Stimulated activated CD8-positive, alpha-beta memory T cell treated with anti-CD3 and anti-CD28 coated beads, Interleukin-7, amount 100 ng/mL, for 1 hour (primary cell): ENCODE measurements around the gene WDR1.

Experiments
- DNase-seq, 2 donors: peaks; one replicate each; pipeline ENCODE4 v3.0.0-alpha.2; 2020; ENCODE audit warnings: low read depth in 2 of 2

Gene WDR1

GRCh38 chr4:10040049-10040892 is 76.3 kb downstream of the WDR1 start:
- DNase-seq: no peak

GRCh38 chr4:10036807-10037342 is 79.7 kb downstream of the WDR1 start:
- DNase-seq: no peak

GRCh38 chr4:10035130-10035529 is 81.5 kb downstream of the WDR1 start:
- no peak for DNase-seq

- no peak for DNase-seq
Measured at GRCh38 chr4:10034612-10035104, 81.9 kb downstream of the WDR1 start.

GRCh38 chr4:10034136-10034535 is 82.5 kb downstream of the WDR1 start:
- DNase-seq: no peak

GRCh38 chr4:10033191-10033881 is 83.3 kb downstream of the WDR1 start:
- no peak for DNase-seq

- DNase-seq: no peak
Measured at GRCh38 chr4:10032625-10033024, 84.0 kb downstream of the WDR1 start.

GRCh38 chr4:10031668-10032590 is 84.7 kb downstream of the WDR1 start:
- DNase-seq: no peak

- no peak for DNase-seq
Measured at GRCh38 chr4:10030972-10031667, 85.5 kb downstream of the WDR1 start.

GRCh38 chr4:10029403-10029802 is 87.2 kb downstream of the WDR1 start:
- no peak for DNase-seq

GRCh38 chr4:10028910-10029309 is 87.7 kb downstream of the WDR1 start:
- DNase-seq: no peak

GRCh38 chr4:10026485-10026884 is 90.1 kb downstream of the WDR1 start:
- no peak for DNase-seq

- no peak for DNase-seq
Measured at GRCh38 chr4:10025230-10025806, 91.3 kb downstream of the WDR1 start.
